Stimulated activated CD8-positive, alpha-beta memory T cell treated with anti-CD3 and anti-CD28 coated beads, Interleukin-12 subunit alpha, Interleukin-12 subunit beta, amount 100 ng/mL, for 1 hour (primary cell): ENCODE measurements around the gene HDAC4.
"Not testable (repeated sequence)": the region's sequence is repeated elsewhere in the genome, so short reads cannot be mapped to it uniquely, and the experiment has no call there.

Source experiments
- DNase-seq: peaks from one replicate; pipeline ENCODE4 v3.0.0-alpha.2; 2020; ENCODE audit warnings: low read depth

Gene HDAC4

GRCh38 chr2:239085201-239085992, 315.4 kb downstream of the HDAC4 start:
- no peak for DNase-seq

- DNase-seq: no peak
Observed at GRCh38 chr2:239084007-239084406, 316.8 kb downstream of the HDAC4 start.

GRCh38 chr2:239082425-239082824, 318.4 kb downstream of the HDAC4 start:
- DNase-seq: no peak

GRCh38 chr2:239081622-239082021, 319.2 kb downstream of the HDAC4 start:
- DNase-seq: no peak

- DNase-seq: no peak
Observed at GRCh38 chr2:239081046-239081445, 319.8 kb downstream of the HDAC4 start.

GRCh38 chr2:239079671-239080294, 321.0 kb downstream of the HDAC4 start:
- no peak for DNase-seq

GRCh38 chr2:239078128-239078924, 322.5 kb downstream of the HDAC4 start:
- no peak for DNase-seq

GRCh38 chr2:239077260-239077659, 323.6 kb downstream of the HDAC4 start:
- no peak for DNase-seq

- no peak for DNase-seq
Observed at GRCh38 chr2:239075918-239076758, 324.7 kb downstream of the HDAC4 start.

GRCh38 chr2:239073745-239074530, 326.9 kb downstream of the HDAC4 start:
- DNase-seq: no peak

GRCh38 chr2:239073270-239073669, 327.6 kb downstream of the HDAC4 start:
- DNase-seq: no peak

- DNase-seq: no peak
Observed at GRCh38 chr2:239072786-239073185, 328.0 kb downstream of the HDAC4 start.

GRCh38 chr2:239070466-239070865, 330.4 kb downstream of the HDAC4 start:
- no peak for DNase-seq

- DNase-seq: not testable (repeated sequence)
Observed at GRCh38 chr2:239069362-239070333, 331.2 kb downstream of the HDAC4 start.

- no peak for DNase-seq
Observed at GRCh38 chr2:239068411-239068810, 332.4 kb downstream of the HDAC4 start.

- DNase-seq: no peak
Observed at GRCh38 chr2:239067196-239067865, 333.5 kb downstream of the HDAC4 start.

- DNase-seq: no peak
Observed at GRCh38 chr2:239066597-239066996, 334.2 kb downstream of the HDAC4 start.

GRCh38 chr2:239065962-239066361, 334.9 kb downstream of the HDAC4 start:
- no peak for DNase-seq

- DNase-seq: no peak
Observed at GRCh38 chr2:239065537-239065936, 335.3 kb downstream of the HDAC4 start.
